OCI-LY3 (cell line): ENCODE data around the gene ZNF580.

ENCODE experiments used
- H2AFZ ChIP-seq: fragments of 200-600, 300-600 bp; shearing (Covaris generic); 2 replicates; pipeline ENCODE4 v1.6.0; 2014; ENCODE audit warnings: antibody characterized with exemption, low read depth, low read length
- H3K27ac ChIP-seq: fragments of 200-600, 300-600 bp; sonication (generic); 2 replicates; pipeline ENCODE4 v1.5.1; 2014; ENCODE audit warnings: mild to moderate bottlenecking, low read length, moderate library complexity, mixed read lengths
- H3K27me3 ChIP-seq: fragments of 200-600, 300-600 bp; sonication (generic); 2 replicates; pipeline ENCODE4 v1.6.1; 2014; ENCODE audit warnings: low read depth, low read length, mixed read lengths
- H3K36me3 ChIP-seq: fragments of 200-600, 300-600 bp; sonication (generic); replicated peaks from 2 replicates; pipeline ENCODE3; 2014; ENCODE audit warnings: low read depth, low read length, mixed read lengths
- H3K4me1 ChIP-seq: fragments of 300-600, 200-600 bp; sonication (generic); 2 replicates; pipeline ENCODE4 v1.6.1; 2014; ENCODE audit warnings: low read length, mixed read lengths
- H3K4me2 ChIP-seq: fragments of 200-600, 300-600 bp; sonication (generic); 2 replicates; pipeline ENCODE4 v1.6.1; 2014; ENCODE audit warnings: low read length, mixed read lengths
- H3K4me3 ChIP-seq: fragments of 300-600, 200-600 bp; sonication (generic); 2 replicates; pipeline ENCODE4 v1.5.1; 2014; ENCODE audit warnings: antibody characterized with exemption, mild to moderate bottlenecking, low read length, moderate library complexity
- H3K79me2 ChIP-seq: fragments of 300-600, 200-600 bp; shearing (Covaris generic); 2 replicates; pipeline ENCODE4 v1.6.1; 2014; ENCODE audit warnings: mild to moderate bottlenecking, low read length, mixed read lengths
- H3K9ac ChIP-seq: fragments of 300-600, 200-600 bp; shearing (Covaris generic); 2 replicates; pipeline ENCODE4 v1.6.0; 2014; ENCODE audit warnings: mild to moderate bottlenecking, low read length, moderate library complexity
- H3K9me3 ChIP-seq: fragments of 200-600, 300-600 bp; shearing (Covaris generic); 2 replicates; pipeline ENCODE4 v1.6.1; 2014; ENCODE audit warnings: low read length, mixed read lengths; ENCODE audit not compliant: insufficient read depth
- H4K20me1 ChIP-seq: fragments of 200-600, 300-600 bp; sonication (generic); 2 replicates; pipeline ENCODE4 v1.6.1; 2016; ENCODE audit warnings: low read length, mixed read lengths; ENCODE audit not compliant: insufficient read depth
- EZH2phosphoT487 ChIP-seq: fragments of 200-600 bp; shearing (Covaris generic); IDR thresholded peaks from 2 replicates; pipeline ENCODE4 v1.6.1; 2018; ENCODE audit warnings: antibody characterized with exemption, mixed run types, low read depth
- TF ChIP-seq, protein P1 (sequence below): fragments of 200-600, 300-600 bp; sonication (generic); IDR thresholded peaks from 2 replicates; pipeline ENCODE4 v1.5.1; 2014; ENCODE audit warnings: antibody characterized with exemption, low read length, low read depth

ZNF580 gene

DNA sequence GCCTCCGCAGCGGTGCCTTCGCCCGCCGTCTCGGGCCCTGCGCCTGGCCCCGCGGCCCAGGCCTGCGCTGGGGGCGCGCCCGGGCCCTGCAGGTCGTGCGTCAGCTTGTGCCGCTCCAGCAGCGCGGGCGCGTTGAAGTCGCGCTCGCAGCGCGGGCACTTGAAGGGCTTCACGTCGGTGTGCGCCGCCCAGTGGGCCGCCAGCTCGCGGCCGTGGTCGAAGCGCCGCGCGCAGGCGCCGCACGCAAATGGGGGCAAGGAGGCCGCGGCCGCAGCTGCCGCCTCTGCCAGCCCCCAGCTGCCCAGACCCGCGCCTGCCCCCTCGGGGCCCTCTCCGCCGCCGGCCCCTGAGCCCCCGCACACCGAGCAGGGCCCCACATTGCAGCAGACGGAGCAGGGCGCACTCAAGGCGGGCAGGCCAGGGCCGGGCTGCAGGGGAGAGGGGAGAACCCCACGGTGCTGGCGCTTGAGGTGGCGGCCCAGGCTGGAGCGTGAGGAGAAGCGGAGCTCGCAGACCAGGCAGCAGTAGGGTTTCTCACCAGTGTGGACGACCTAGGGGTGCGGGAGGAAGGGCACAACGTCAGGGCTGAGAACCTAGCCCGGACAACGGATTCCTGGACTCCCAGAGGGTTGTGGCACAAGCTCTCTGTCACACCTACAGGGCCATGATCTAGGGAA, 47.6 kb upstream of the ZNF580 start:
- Histone ChIP-seq H3K27ac (no peak overlapping the region), H3K9me3 (no peaks in the 10 kb centered on the region), H4K20me1 (no peaks in the 10 kb centered on the region), H3K36me3 (peaks cover 30% of the 10 kb centered on the region), H3K27me3 (no peaks in the 10 kb centered on the region), H3K4me1 (peaks cover under 1% of the 10 kb centered on the region), H3K79me2 (peaks cover 2% of the 10 kb centered on the region; the same call in 1 of the 2 replicates), H3K4me2 (no peak overlapping the region), H3K4me3 (no peak overlapping the region), H2AFZ (no peak overlapping the region), H3K9ac (no peak overlapping the region)
- no peak for TF ChIP-seq EZH2phosphoT487
- TF ChIP-seq, protein P1, sequence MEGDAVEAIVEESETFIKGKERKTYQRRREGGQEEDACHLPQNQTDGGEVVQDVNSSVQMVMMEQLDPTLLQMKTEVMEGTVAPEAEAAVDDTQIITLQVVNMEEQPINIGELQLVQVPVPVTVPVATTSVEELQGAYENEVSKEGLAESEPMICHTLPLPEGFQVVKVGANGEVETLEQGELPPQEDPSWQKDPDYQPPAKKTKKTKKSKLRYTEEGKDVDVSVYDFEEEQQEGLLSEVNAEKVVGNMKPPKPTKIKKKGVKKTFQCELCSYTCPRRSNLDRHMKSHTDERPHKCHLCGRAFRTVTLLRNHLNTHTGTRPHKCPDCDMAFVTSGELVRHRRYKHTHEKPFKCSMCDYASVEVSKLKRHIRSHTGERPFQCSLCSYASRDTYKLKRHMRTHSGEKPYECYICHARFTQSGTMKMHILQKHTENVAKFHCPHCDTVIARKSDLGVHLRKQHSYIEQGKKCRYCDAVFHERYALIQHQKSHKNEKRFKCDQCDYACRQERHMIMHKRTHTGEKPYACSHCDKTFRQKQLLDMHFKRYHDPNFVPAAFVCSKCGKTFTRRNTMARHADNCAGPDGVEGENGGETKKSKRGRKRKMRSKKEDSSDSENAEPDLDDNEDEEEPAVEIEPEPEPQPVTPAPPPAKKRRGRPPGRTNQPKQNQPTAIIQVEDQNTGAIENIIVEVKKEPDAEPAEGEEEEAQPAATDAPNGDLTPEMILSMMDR: no peak

DNA sequence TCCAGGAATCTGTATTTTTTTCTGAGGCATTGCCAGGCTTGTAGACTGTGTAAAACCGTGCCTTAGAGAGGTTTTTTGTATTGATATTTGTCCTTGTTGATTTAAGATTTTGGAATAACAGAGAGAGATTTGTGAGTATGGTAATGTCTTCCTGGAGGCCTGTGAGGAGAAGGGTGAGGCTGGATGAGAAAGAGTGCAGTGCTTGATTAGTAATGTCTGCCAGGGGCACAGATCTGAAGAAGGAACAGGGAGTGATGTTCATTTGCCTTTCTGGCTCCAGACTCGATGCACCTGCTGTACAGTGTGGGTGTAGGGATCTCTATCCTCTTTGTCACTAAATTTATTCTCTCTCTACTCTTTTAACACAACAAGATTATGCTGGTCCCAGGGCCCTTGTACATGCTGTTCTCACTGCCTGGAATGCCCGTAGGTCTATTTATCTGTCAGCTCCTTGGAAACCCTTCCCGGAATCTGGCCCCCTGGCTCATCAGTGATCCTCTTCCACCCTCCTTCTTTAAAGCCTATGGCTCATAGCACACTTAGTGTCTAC, 45.7 kb upstream of the ZNF580 start:
- Histone ChIP-seq H3K79me2 (peaks cover 6% of the 10 kb centered on the region; the same call in 1 of the 2 replicates), H3K36me3 (peaks cover 30% of the 10 kb centered on the region), H4K20me1 (no peaks in the 10 kb centered on the region), H2AFZ (no peak overlapping the region), H3K4me3 (no peak overlapping the region), H3K9ac (no peak overlapping the region), H3K4me2 (no peak overlapping the region), H3K4me1 (peaks cover 7% of the 10 kb centered on the region), H3K27me3 (no peaks in the 10 kb centered on the region), H3K9me3 (no peaks in the 10 kb centered on the region), H3K27ac (no peak overlapping the region)
- no peak for TF ChIP-seq EZH2phosphoT487
- TF ChIP-seq, protein P1: no peak

DNA sequence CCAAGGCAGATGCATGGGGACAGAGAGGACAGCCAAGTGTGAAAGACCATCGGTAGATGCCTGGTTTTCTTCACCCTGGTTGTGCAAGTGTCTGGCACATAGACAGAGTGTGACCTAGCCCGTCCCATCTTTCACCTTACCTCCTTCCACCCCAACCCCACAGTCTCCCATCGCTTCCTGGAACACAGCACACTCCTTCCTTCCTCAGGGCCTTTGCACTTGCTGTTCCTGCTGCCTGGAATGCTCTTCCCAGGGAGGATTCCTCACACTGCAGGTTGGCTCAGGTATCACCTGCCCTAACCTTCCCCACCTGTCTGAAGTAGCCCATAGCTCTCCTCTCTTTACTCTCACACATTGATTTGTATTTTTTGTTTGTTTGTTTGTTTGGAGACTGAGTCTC, 44.5 kb upstream of the ZNF580 start:
- H3K4me3 ChIP-seq: no peak overlapping the region
- H3K79me2 ChIP-seq: peaks cover 12% of the 10 kb centered on the region
- no peaks in the 10 kb centered on the region for H3K27me3 ChIP-seq
- no peak overlapping the region for H3K27ac ChIP-seq
- H3K36me3 ChIP-seq: peaks cover 30% of the 10 kb centered on the region
- no peak overlapping the region for H3K9ac ChIP-seq
- H2AFZ ChIP-seq: no peak overlapping the region
- no peaks in the 10 kb centered on the region for H4K20me1 ChIP-seq
- no peak overlapping the region for H3K4me2 ChIP-seq
- H3K9me3 ChIP-seq: no peaks in the 10 kb centered on the region
- H3K4me1 ChIP-seq: peaks cover 14% of the 10 kb centered on the region
- TF ChIP-seq EZH2phosphoT487: no peak
- TF ChIP-seq, protein P1: no peak

DNA sequence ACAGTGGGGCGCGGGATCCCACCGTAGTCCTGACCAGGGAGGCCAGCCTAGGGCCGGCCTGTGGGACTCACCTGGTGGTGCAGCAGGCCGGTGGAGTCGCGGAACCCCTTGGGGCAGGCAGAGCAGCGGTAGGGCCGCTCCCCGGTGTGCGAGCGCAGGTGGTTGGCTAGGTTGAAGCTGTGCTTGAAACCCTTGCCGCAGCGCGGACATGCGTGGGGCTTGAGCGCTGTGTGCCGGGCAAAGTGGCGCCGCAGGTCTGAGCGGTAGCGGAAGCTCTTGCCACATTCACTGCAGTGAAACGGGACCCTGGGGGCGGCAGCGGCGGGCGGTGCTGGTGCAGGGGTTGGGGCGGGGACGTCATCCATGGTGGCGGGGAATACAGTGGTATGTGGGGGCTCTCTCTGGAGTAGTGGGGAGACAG, 43.3 kb upstream of the ZNF580 start:
- H3K4me3 ChIP-seq: no peak overlapping the region

More for the DNA sequence above, 43.3 kb upstream of the ZNF580 start:
- H3K36me3 ChIP-seq: peaks cover 20% of the 10 kb centered on the region
- no peaks in the 10 kb centered on the region for H4K20me1 ChIP-seq
- H2AFZ ChIP-seq: no peak overlapping the region
- H3K4me2 ChIP-seq: no peak overlapping the region
- H3K9me3 ChIP-seq: no peaks in the 10 kb centered on the region
- TF ChIP-seq EZH2phosphoT487: no peak
- TF ChIP-seq, protein P1: no peak
- no peaks in the 10 kb centered on the region for H3K27me3 ChIP-seq
- no peak overlapping the region for H3K27ac ChIP-seq
- H3K9ac ChIP-seq: no peak overlapping the region
- peaks cover 15% of the 10 kb centered on the region for H3K4me1 ChIP-seq
- H3K79me2 ChIP-seq: peaks cover 12% of the 10 kb centered on the region
